ENCODE data around the gene SKOR1.
A peak's percentile ranks its signal among the peaks of the same experiment; 100 is the strongest.

SKOR1 gene

GRCh38 chr15:67818464-67818863 lies 6.8 kb upstream of the SKOR1 start:
- no peak for DNase-seq (ENCODE audit: low read depth, low spot score)

- DNase-seq (ENCODE audit: low read depth, low spot score), result no peak
Observed at GRCh38 chr15:67819636-67820035, 5.7 kb upstream of the SKOR1 start.

- no peak for DNase-seq (ENCODE audit: low read depth, low spot score)
Observed at GRCh38 chr15:67820122-67820991, 5.0 kb upstream of the SKOR1 start.

GRCh38 chr15:67820992-67821783 lies 4.1 kb upstream of the SKOR1 start:
- DNase-seq (ENCODE audit: low read depth, low spot score), result peak; percentile 83

- no peak for DNase-seq (ENCODE audit: low read depth, low spot score)
Observed at GRCh38 chr15:67821784-67822440, 3.4 kb upstream of the SKOR1 start.

GRCh38 chr15:67822537-67823313 lies 2.6 kb upstream of the SKOR1 start:
- no peak for DNase-seq (ENCODE audit: low read depth, low spot score)

GRCh38 chr15:67823314-67824196 lies 1.8 kb upstream of the SKOR1 start:
- peak; percentile 13 for DNase-seq (ENCODE audit: low read depth, low spot score)

- no peak for DNase-seq (ENCODE audit: low read depth, low spot score)
Observed at GRCh38 chr15:67824197-67824968, 926 bp upstream of the SKOR1 start.

- DNase-seq (ENCODE audit: low read depth, low spot score), result peak; percentile 16
Observed at GRCh38 chr15:67825881-67826716, 790 bp downstream of the SKOR1 start.

GRCh38 chr15:67826717-67827561 lies 1.6 kb downstream of the SKOR1 start:
- peak; percentile 16 for DNase-seq (ENCODE audit: low read depth, low spot score)

GRCh38 chr15:67827562-67828277 lies 2.4 kb downstream of the SKOR1 start:
- no peak for DNase-seq (ENCODE audit: low read depth, low spot score)

- DNase-seq (ENCODE audit: low read depth, low spot score), result no peak
Observed at GRCh38 chr15:67828278-67828968, 3.1 kb downstream of the SKOR1 start.

- no peak for DNase-seq (ENCODE audit: low read depth, low spot score)
Observed at GRCh38 chr15:67828969-67829646, 3.8 kb downstream of the SKOR1 start.

- no peak for DNase-seq (ENCODE audit: low read depth, low spot score)
Observed at GRCh38 chr15:67829647-67830504, 4.6 kb downstream of the SKOR1 start.

- DNase-seq (ENCODE audit: low read depth, low spot score), result no peak
Observed at GRCh38 chr15:67831363-67831762, 6.1 kb downstream of the SKOR1 start.

All from astrocyte of the hippocampus (primary cell).